Measurements from ENCODE around the gene RNF213.

The RNF213 gene

GRCh38 chr17:80427366-80428282 is 167.0 kb downstream of the RNF213 start:
- no peak for TF ChIP-seq EZH2 (optimal IDR thresholded peaks at IDR 0.05; ENCODE audit: low read depth, low read length)
- TF ChIP-seq EZH2phosphoT487 (IDR thresholded peaks at IDR 0.05; ENCODE audit: low read length): no peak
- no peak for TF ChIP-seq CTCF (IDR thresholded peaks at IDR 0.05; ENCODE audit: low read length)
- H3K9ac ChIP-seq (ENCODE audit: low read length): no peak overlapping the region
- H3K27me3 ChIP-seq (replicated peaks; ENCODE audit: insufficient read depth, low read length): peaks cover 73% of the 10 kb centered on the region
- H3F3A ChIP-seq (ENCODE audit: insufficient read depth, low read length): no peaks in the 10 kb centered on the region
- H3K9me3 ChIP-seq (replicated peaks; ENCODE audit: insufficient read depth, low read length): no peaks in the 10 kb centered on the region
- no peak overlapping the region for H2AFZ ChIP-seq (ENCODE audit: low read length)
- no peaks in the 10 kb centered on the region for H4K20me1 ChIP-seq (ENCODE audit: insufficient read depth, low read length)
- H3K36me3 ChIP-seq (replicated peaks; ENCODE audit: insufficient read depth, low read length): no peaks in the 10 kb centered on the region
- no peaks in the 10 kb centered on the region for H3K79me2 ChIP-seq (ENCODE audit: low read length)
- H3K4me3 ChIP-seq (ENCODE audit: low read length): no peak overlapping the region
- no peaks in the 10 kb centered on the region for H3K9me2 ChIP-seq (replicated peaks; ENCODE audit: insufficient read depth, low read length)
- no peaks in the 10 kb centered on the region for H3K4me1 ChIP-seq (ENCODE audit: low read length)
- H3K27ac ChIP-seq (ENCODE audit: low read length): no peak overlapping the region
- DNase-seq: no peak
- H3K4me2 ChIP-seq (ENCODE audit: low read depth, low read length): peak overlapping the region; percentile 10; the same call in 1 of the 2 replicates

GRCh38 chr17:80428363-80428762 is 167.7 kb downstream of the RNF213 start:
- no peak overlapping the region for H3K27ac ChIP-seq (ENCODE audit: low read length)
- H3K9me3 ChIP-seq (replicated peaks; ENCODE audit: insufficient read depth, low read length): no peaks in the 10 kb centered on the region
- H3K79me2 ChIP-seq (ENCODE audit: low read length): no peaks in the 10 kb centered on the region
- H3K9me2 ChIP-seq (replicated peaks; ENCODE audit: insufficient read depth, low read length): no peaks in the 10 kb centered on the region
- H4K20me1 ChIP-seq (ENCODE audit: insufficient read depth, low read length): no peaks in the 10 kb centered on the region
- TF ChIP-seq EZH2 (optimal IDR thresholded peaks at IDR 0.05; ENCODE audit: low read depth, low read length) (no peak), EZH2phosphoT487 (IDR thresholded peaks at IDR 0.05; ENCODE audit: low read length) (no peak), CTCF (IDR thresholded peaks at IDR 0.05; ENCODE audit: low read length) (no peak)
- no peak overlapping the region for H3K4me3 ChIP-seq (ENCODE audit: low read length)
- no peaks in the 10 kb centered on the region for H3K4me1 ChIP-seq (ENCODE audit: low read length)
- H3F3A ChIP-seq (ENCODE audit: insufficient read depth, low read length): no peaks in the 10 kb centered on the region
- no peak overlapping the region for H3K4me2 ChIP-seq (ENCODE audit: low read depth, low read length)
- H3K36me3 ChIP-seq (replicated peaks; ENCODE audit: insufficient read depth, low read length): no peaks in the 10 kb centered on the region
- H3K9ac ChIP-seq (ENCODE audit: low read length): no peak overlapping the region
- DNase-seq: no peak
- H3K27me3 ChIP-seq (replicated peaks; ENCODE audit: insufficient read depth, low read length): peaks cover 80% of the 10 kb centered on the region
- no peak overlapping the region for H2AFZ ChIP-seq (ENCODE audit: low read length)

DNA sequence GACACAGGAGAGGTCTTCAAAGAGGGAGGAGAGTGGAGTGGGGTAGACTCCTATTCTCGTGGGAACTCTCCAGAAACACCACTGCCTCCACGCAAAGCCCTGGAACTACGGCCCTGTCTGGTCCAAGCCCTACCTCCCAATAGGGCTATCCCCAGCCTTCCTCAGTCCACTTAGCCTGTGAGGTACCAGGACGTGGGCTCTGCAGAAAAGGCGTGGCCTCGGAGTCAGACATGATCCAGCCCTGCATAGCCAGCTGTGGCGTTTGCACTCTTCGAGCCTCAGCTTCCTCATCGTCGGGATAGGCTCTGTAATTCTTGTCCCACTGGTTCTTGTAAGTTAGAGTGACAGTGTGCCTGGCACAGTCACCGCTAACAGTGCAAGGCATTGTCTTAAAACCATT is 168.1 kb downstream of the RNF213 start:
- no peak for TF ChIP-seq EZH2phosphoT487 (IDR thresholded peaks at IDR 0.05; ENCODE audit: low read length)
- no peak for TF ChIP-seq EZH2 (optimal IDR thresholded peaks at IDR 0.05; ENCODE audit: low read depth, low read length)
- TF ChIP-seq CTCF (IDR thresholded peaks at IDR 0.05; ENCODE audit: low read length): no peak
- H3K4me1 ChIP-seq (ENCODE audit: low read length): no peaks in the 10 kb centered on the region
- no peak overlapping the region for H3K4me3 ChIP-seq (ENCODE audit: low read length)
- no peak overlapping the region for H3K9ac ChIP-seq (ENCODE audit: low read length)
- H3K36me3 ChIP-seq (replicated peaks; ENCODE audit: insufficient read depth, low read length): no peaks in the 10 kb centered on the region
- H3K27ac ChIP-seq (ENCODE audit: low read length): no peak overlapping the region
- no peak overlapping the region for H2AFZ ChIP-seq (ENCODE audit: low read length)
- no peaks in the 10 kb centered on the region for H3K9me3 ChIP-seq (replicated peaks; ENCODE audit: insufficient read depth, low read length)
- no peak overlapping the region for H3K4me2 ChIP-seq (ENCODE audit: low read depth, low read length)
- H3K9me2 ChIP-seq (replicated peaks; ENCODE audit: insufficient read depth, low read length): no peaks in the 10 kb centered on the region
- H3K27me3 ChIP-seq (replicated peaks; ENCODE audit: insufficient read depth, low read length): peaks cover 84% of the 10 kb centered on the region
- H3F3A ChIP-seq (ENCODE audit: insufficient read depth, low read length): no peaks in the 10 kb centered on the region
- H3K79me2 ChIP-seq (ENCODE audit: low read length): no peaks in the 10 kb centered on the region
- no peaks in the 10 kb centered on the region for H4K20me1 ChIP-seq (ENCODE audit: insufficient read depth, low read length)
- DNase-seq: no peak
